HG03442 (cell line): ENCODE measurements around the gene GDPD5.

ENCODE experiments used
- ATAC-seq: cut with Tn5 transposase; IDR thresholded peaks from one replicate; pipeline ENCODE4 v1.9.1; 2021; ENCODE audit warnings: mild to moderate bottlenecking, moderate library complexity; ENCODE audit not compliant: unreplicated experiment

GDPD5 gene

GRCh38 chr11:75516140-75516539 lies 9.6 kb downstream of the GDPD5 start:
- ATAC-seq: no peak

- no peak for ATAC-seq
Observed at GRCh38 chr11:75514596-75514995, 11.1 kb downstream of the GDPD5 start.

GRCh38 chr11:75513250-75513649 lies 12.5 kb downstream of the GDPD5 start:
- no peak for ATAC-seq

GRCh38 chr11:75510723-75511019 lies 15.1 kb downstream of the GDPD5 start:
- ATAC-seq: no peak

GRCh38 chr11:75510004-75510722 lies 15.6 kb downstream of the GDPD5 start:
- ATAC-seq: no peak

GRCh38 chr11:75509020-75509720 lies 16.6 kb downstream of the GDPD5 start:
- no peak for ATAC-seq

GRCh38 chr11:75508051-75508561 lies 17.6 kb downstream of the GDPD5 start:
- no peak for ATAC-seq

GRCh38 chr11:75507571-75507970 lies 18.2 kb downstream of the GDPD5 start:
- no peak for ATAC-seq

GRCh38 chr11:75506827-75507226 lies 18.9 kb downstream of the GDPD5 start:
- no peak for ATAC-seq

GRCh38 chr11:75505916-75506692 lies 19.6 kb downstream of the GDPD5 start:
- ATAC-seq: no peak

GRCh38 chr11:75504501-75504900 lies 21.2 kb downstream of the GDPD5 start:
- ATAC-seq: no peak

- ATAC-seq: no peak
Observed at GRCh38 chr11:75503531-75504099, 22.1 kb downstream of the GDPD5 start.

- no peak for ATAC-seq
Observed at GRCh38 chr11:75502138-75502537, 23.6 kb downstream of the GDPD5 start.

GRCh38 chr11:75500742-75501141 lies 25.0 kb downstream of the GDPD5 start:
- no peak for ATAC-seq

GRCh38 chr11:75499423-75500190 lies 26.1 kb downstream of the GDPD5 start:
- ATAC-seq: no peak

- no peak for ATAC-seq
Observed at GRCh38 chr11:75498556-75499255, 27.0 kb downstream of the GDPD5 start.

GRCh38 chr11:75497788-75498409 lies 27.8 kb downstream of the GDPD5 start:
- ATAC-seq: no peak

GRCh38 chr11:75496305-75496752 lies 29.4 kb downstream of the GDPD5 start:
- no peak for ATAC-seq

GRCh38 chr11:75495749-75496304 lies 29.9 kb downstream of the GDPD5 start:
- no peak for ATAC-seq
